A549 (cell line): ENCODE measurements around the gene LRRC4B. TPM values are rescaled to one million over a fixed set of nuclear protein-coding genes. Genes with fewer than 3 reads are reported as not detected.

ENCODE experiments used
- ATAC-seq, 2 experiments: fragments of 200-7000 bp in 1 of 2; fragments of >200 bp in 1 of 2; cut with Nextera tagmentation in 1 of 2; cut with Tn5 transposase in 1 of 2; 3 replicates each; pipeline versions ENCODE4 v1.8.0 to v1.9.1; 2018 to 2020; ENCODE audit warnings: mild to moderate bottlenecking in 1 of 2, moderate library complexity in 1 of 2
- CTCF ChIA-PET: fragments of 300-600 bp; sonication (Branson Sonifier 250); formaldehyde crosslinking; extraction: SDS; loops from one replicate; lab custom pipeline; 2021; ENCODE audit warnings: antibody characterized with exemption, inconsistent platforms; lab: Yijun Ruan, JAX
- POLR2A ChIA-PET: fragments of 350-600 bp; formaldehyde crosslinking; extraction: SDS; loops from one replicate; lab custom pipeline; 2021; ENCODE audit warnings: antibody characterized with exemption, inconsistent platforms; lab: Yijun Ruan, JAX
- DNase-seq, 2 experiments: peaks; one replicate each; pipeline versions ENCODE4 v3.0.0 to v3.0.0-alpha.2; 2011 to 2016; ENCODE audit warnings: low read depth in 1 of 2, low spot score in 1 of 2
- FAIRE-seq: peaks from 2 replicates; lab custom pipeline; 2011; peaks lifted over from hg19 to GRCh38; lab: Jason Lieb, UNC
- H3K27ac ChIP-seq, 2 experiments: fragments of >200 bp; sonication (Bioruptor Twin); formaldehyde crosslinking; 3 replicates each; pipeline ENCODE4 v1.5.1; 2016 to 2017
- H3K4me1 ChIP-seq: fragments of >200 bp; sonication (Bioruptor Twin); formaldehyde crosslinking; 3 replicates; pipeline ENCODE4 v1.6.1; 2016
- H3K4me2 ChIP-seq: fragments of >200 bp; sonication (Bioruptor Twin); formaldehyde crosslinking; 3 replicates; pipeline ENCODE4 v1.6.1; 2016
- H3K4me3 ChIP-seq: fragments of >200 bp; sonication (Bioruptor Twin); formaldehyde crosslinking; 3 replicates; pipeline ENCODE4 v1.5.1; 2016
- H3K9me3 ChIP-seq: fragments of >200 bp; sonication (Bioruptor Twin); formaldehyde crosslinking; 3 replicates; pipeline ENCODE4 v1.6.1; 2016
- CEBPB ChIP-seq, 2 experiments: fragments of >200 bp in 1 of 2; sonication (Bioruptor Twin) in 1 of 2; formaldehyde crosslinking in 1 of 2; IDR thresholded peaks; 2 replicates each; pipeline ENCODE4 v1.6.1; 2012 to 2016
- CHD4 ChIP-seq: fragments of 200-600 bp; sonication (generic); IDR thresholded peaks from 2 replicates; pipeline ENCODE4 v1.6.1; 2016; ENCODE audit warnings: antibody characterized with exemption, mild to moderate bottlenecking, borderline replicate concordance
- EHF ChIP-seq: fragments of 250-450 bp; sonication (Bioruptor Pico); IDR thresholded peaks from 2 replicates; pipeline ENCODE4 v1.5.0; 2020; ENCODE audit warnings: mild to moderate bottlenecking
- GATA3 ChIP-seq: IDR thresholded peaks from 2 replicates; pipeline ENCODE4 v1.6.1; 2012; ENCODE audit warnings: borderline replicate concordance
- HMGXB4 ChIP-seq: fragments of 250-450 bp; sonication (Bioruptor Pico); IDR thresholded peaks from 2 replicates; pipeline ENCODE4 v1.5.0; 2021; ENCODE audit warnings: mild to moderate bottlenecking, moderate library complexity, borderline replicate concordance
- HOXB5 ChIP-seq: fragments of 250-450 bp; sonication (Bioruptor Pico); IDR thresholded peaks from 2 replicates; pipeline ENCODE4 v1.5.0; 2020; ENCODE audit warnings: mild to moderate bottlenecking, moderate library complexity
- JUNB ChIP-seq: fragments of >200 bp; sonication (Bioruptor Twin); formaldehyde crosslinking; IDR thresholded peaks from 2 replicates; pipeline ENCODE4 v1.6.1; 2016
- KDM5A ChIP-seq: fragments of 200-600 bp; sonication (generic); IDR thresholded peaks from 2 replicates; pipeline ENCODE4 v1.6.1; 2016; ENCODE audit warnings: antibody characterized with exemption, mild to moderate bottlenecking
- MAFK ChIP-seq: fragments of 450-650 bp; IDR thresholded peaks from 2 replicates; pipeline ENCODE4 v1.6.1; 2014; ENCODE audit not compliant: partially characterized antibody
- NPAS2 ChIP-seq: fragments of 250-450 bp; sonication (Bioruptor Pico); IDR thresholded peaks from 2 replicates; pipeline ENCODE4 v1.8.0; 2022; ENCODE audit warnings: mild to moderate bottlenecking, moderate library complexity, borderline replicate concordance
- POLR2A ChIP-seq: IDR thresholded peaks from 2 replicates; pipeline ENCODE4 v1.6.1; 2012; ENCODE audit warnings: mild to moderate bottlenecking, low read length
- RARB ChIP-seq: fragments of 250-450 bp; sonication (Bioruptor Pico); IDR thresholded peaks from 2 replicates; pipeline ENCODE4 v1.8.0; 2021; ENCODE audit warnings: mild to moderate bottlenecking, moderate library complexity
- RCOR1 ChIP-seq: fragments of 150-350 bp; IDR thresholded peaks from 2 replicates; pipeline ENCODE4 v1.6.1; 2014; ENCODE audit warnings: antibody characterized with exemption, low read length, low read depth
- SMC3 ChIP-seq: fragments of >200 bp; sonication (Bioruptor Twin); formaldehyde crosslinking; IDR thresholded peaks from 3 replicates; pipeline ENCODE4 v1.6.1; 2018; ENCODE audit warnings: inconsistent platforms
- ZFP36 ChIP-seq: fragments of 450-650 bp; IDR thresholded peaks from 2 replicates; pipeline ENCODE4 v1.6.1; 2014; ENCODE audit warnings: borderline replicate concordance; ENCODE audit not compliant: partially characterized antibody
- ZNF302 ChIP-seq: fragments of 250-450 bp; sonication (Bioruptor Pico); IDR thresholded peaks from 2 replicates; pipeline ENCODE4 v1.9.0; 2021; ENCODE audit warnings: inconsistent platforms, mild to moderate bottlenecking, moderate library complexity
- WGBS: methylation state at CpG from one replicate; pipeline ENCODE4 v1.1.6; 2017; ENCODE audit errors: missing lambda C conversion rate; 5-methylcytosine and 5-hydroxymethylcytosine counted together
- polyA plus RNA-seq, 4 experiments: library from polyadenylated mRNA; depleted of rRNA in 3 of 4; stranded (reverse); fragments of >200 nt; fragmentation: RNase III in 1 of 4; extraction: RNeasy Plus Mini Kit Qiagen cat#74134 plus additional on column Dnase treatment in 1 of 4; gene quantifications; 2 replicates in 3 of 4; 3 replicates in 1 of 4; pipeline ENCODE4 v1.2.3, GENCODE V29; 2011 to 2017
- TF ChIP-seq, protein P1 (sequence below): fragments of 250-450 bp; sonication (Bioruptor Pico); IDR thresholded peaks from 2 replicates; pipeline ENCODE4 v1.5.0; 2020; ENCODE audit warnings: low read depth, mild to moderate bottlenecking, moderate library complexity
- TF ChIP-seq, protein P2 (sequence below): fragments of >200 bp; sonication (Bioruptor Twin); formaldehyde crosslinking; IDR thresholded peaks from 3 replicates; pipeline ENCODE4 v1.5.1; 2016

Gene LRRC4B
- polyA plus RNA-seq, 2 of the 4 experiments (the other 2 are of a cell fraction): 0.54 to 0.97 TPM

GRCh38 chr19:50481351-50482149 lies 86.7 kb downstream of the LRRC4B start:
- Histone ChIP-seq H3K9me3 (peaks cover 14% of the 10 kb centered on the region), H3K4me3 (no peak overlapping the region), H3K27ac (no peak overlapping the region), H3K4me2 (no peak overlapping the region), H3K4me1 (peaks cover 12% of the 10 kb centered on the region)
- FAIRE-seq (no peak), DNase-seq (no peak), ATAC-seq (no peak)
- 90% methylated on average over 20 of the region's 27 CpGs for WGBS
- TF ChIP-seq CEBPB (IDR thresholded peaks at IDR 0.05): no peak
- no peak for TF ChIP-seq CHD4
- no peak for TF ChIP-seq RARB
- no peak for TF ChIP-seq ZFP36
- no peak for TF ChIP-seq HOXB5 (CRISPR knock-in tag)
- ChIA-PET CTCF (interaction anchor here (1.0 to 3.6 kb wide), 3 partner anchors 57 to 124 kb away, joined by 3 to 29 read pairs (median 14); no protein-coding TSS in a partner anchor), POLR2A (no interaction called here)

DNA sequence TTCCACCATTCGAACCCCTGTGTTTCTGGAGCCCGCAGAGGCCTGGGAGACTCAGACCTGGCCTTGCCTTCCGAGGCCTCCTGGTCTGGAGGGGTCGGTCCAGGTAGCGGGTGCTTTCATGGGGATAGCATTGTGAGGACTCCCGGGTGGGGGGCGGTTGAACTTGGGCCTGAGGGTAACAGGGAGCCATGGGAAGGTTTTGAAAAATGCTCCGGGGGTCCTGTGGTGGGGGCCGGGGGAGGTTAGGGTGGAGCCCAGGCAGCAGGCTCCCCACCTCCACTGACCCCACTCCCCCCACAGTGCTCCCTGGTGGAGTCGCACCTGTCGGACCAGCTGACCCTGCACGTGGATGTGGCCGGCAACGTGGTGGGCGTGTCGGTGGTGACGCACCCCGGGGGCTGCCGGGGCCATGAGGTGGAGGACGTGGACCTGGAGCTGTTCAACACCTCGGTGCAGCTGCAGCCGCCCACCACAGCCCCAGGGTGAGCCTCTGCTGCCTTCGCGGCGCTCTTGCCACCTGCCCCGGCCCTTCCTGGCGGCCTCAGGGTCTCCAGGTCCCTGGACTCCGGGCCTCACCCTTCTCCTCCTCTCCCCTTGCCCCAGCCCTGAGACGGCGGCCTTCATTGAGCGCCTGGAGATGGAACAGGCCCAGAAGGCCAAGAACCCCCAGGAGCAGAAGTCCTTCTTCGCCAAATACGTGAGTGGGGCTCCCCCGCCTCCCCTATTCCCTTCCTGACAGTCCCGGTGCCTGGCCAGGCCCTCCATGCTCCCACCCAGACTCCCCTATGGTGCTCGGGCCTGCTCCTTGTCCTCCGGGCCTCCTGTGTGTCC lies 87.7 kb downstream of the LRRC4B start:
- TF ChIP-seq KDM5A (no peak), EHF (CRISPR knock-in tag) (no peak), SMC3 (no peak), POLR2A (no peak), HMGXB4 (CRISPR knock-in tag) (no peak), ZFP36 (no peak), NPAS2 (CRISPR knock-in tag) (no peak), CHD4 (no peak), GATA3 (no peak), MAFK (no peak), ZNF302 (no peak), RCOR1 (no peak), JUNB (no peak), HOXB5 (CRISPR knock-in tag) (no peak)
- TF ChIP-seq, protein P1, sequence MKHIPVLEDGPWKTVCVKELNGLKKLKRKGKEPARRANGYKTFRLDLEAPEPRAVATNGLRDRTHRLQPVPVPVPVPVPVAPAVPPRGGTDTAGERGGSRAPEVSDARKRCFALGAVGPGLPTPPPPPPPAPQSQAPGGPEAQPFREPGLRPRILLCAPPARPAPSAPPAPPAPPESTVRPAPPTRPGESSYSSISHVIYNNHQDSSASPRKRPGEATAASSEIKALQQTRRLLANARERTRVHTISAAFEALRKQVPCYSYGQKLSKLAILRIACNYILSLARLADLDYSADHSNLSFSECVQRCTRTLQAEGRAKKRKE (CRISPR knock-in tag): no peak
- TF ChIP-seq, protein P2, sequence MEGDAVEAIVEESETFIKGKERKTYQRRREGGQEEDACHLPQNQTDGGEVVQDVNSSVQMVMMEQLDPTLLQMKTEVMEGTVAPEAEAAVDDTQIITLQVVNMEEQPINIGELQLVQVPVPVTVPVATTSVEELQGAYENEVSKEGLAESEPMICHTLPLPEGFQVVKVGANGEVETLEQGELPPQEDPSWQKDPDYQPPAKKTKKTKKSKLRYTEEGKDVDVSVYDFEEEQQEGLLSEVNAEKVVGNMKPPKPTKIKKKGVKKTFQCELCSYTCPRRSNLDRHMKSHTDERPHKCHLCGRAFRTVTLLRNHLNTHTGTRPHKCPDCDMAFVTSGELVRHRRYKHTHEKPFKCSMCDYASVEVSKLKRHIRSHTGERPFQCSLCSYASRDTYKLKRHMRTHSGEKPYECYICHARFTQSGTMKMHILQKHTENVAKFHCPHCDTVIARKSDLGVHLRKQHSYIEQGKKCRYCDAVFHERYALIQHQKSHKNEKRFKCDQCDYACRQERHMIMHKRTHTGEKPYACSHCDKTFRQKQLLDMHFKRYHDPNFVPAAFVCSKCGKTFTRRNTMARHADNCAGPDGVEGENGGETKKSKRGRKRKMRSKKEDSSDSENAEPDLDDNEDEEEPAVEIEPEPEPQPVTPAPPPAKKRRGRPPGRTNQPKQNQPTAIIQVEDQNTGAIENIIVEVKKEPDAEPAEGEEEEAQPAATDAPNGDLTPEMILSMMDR: no peak
- no peak for DNase-seq
- Histone ChIP-seq H3K4me2 (no peak overlapping the region), H3K27ac (no peak overlapping the region), H3K4me3 (no peak overlapping the region), H3K9me3 (peaks cover 3% of the 10 kb centered on the region), H3K4me1 (peaks cover 12% of the 10 kb centered on the region)
- WGBS: 91% methylated on average over 35 of the region's 37 CpGs
- FAIRE-seq: no peak
- no peak for ATAC-seq
- ChIA-PET POLR2A (no interaction called here), CTCF (interaction anchor here (0.9 to 3.6 kb wide), 13 partner anchors 7 to 333 kb away, joined by 3 to 29 read pairs (median 10); no protein-coding TSS in a partner anchor)
